HT-29 (cell line): ENCODE results near the gene PRKCD. TPM values are rescaled to one million over a fixed set of nuclear protein-coding genes. Genes with fewer than 3 reads are reported as not detected.

ENCODE experiments used
- DNase-seq: peaks from one replicate; pipeline ENCODE4 v3.0.0-alpha.2; 2015; ENCODE audit warnings: low spot score
- total RNA-seq: library from RNA; depleted of rRNA; stranded (reverse); fragments of >200 nt; shearing (Covaris generic); gene quantifications from 2 replicates; pipeline ENCODE4 v1.2.3, GENCODE V29; 2014

The PRKCD gene
- total RNA-seq, 1 experiment from 2014 or later: 5.9 TPM

GRCh38 chr3:53215816-53216215, 54.8 kb downstream of the PRKCD start:
- no peak for DNase-seq

DNA sequence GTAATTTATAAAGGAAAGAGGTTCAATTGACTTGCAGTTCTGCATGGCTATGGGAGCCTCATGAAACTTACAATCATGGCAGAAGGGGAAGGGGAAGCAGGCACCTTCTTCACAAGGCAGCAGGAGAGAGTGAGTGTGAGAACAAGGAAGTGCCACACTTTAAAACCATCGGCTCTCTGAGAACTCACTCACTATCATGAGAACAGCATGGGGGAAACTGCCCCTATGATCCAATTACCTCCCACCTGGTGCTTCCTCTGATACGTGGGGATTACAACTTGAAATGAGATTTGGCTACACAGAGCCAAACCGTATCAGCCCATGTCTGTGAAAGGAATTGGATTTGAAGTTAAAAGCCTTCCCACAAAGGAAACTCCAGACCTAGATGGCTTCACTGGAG, 55.7 kb downstream of the PRKCD start:
- DNase-seq: no peak

GRCh38 chr3:53217175-53217574, 56.2 kb downstream of the PRKCD start:
- DNase-seq: no peak

- DNase-seq: no peak
Measured at GRCh38 chr3:53218131-53218530, 57.1 kb downstream of the PRKCD start.

- DNase-seq: peak; percentile 86
Measured at GRCh38 chr3:53219895-53220483, 59.0 kb downstream of the PRKCD start.

DNA sequence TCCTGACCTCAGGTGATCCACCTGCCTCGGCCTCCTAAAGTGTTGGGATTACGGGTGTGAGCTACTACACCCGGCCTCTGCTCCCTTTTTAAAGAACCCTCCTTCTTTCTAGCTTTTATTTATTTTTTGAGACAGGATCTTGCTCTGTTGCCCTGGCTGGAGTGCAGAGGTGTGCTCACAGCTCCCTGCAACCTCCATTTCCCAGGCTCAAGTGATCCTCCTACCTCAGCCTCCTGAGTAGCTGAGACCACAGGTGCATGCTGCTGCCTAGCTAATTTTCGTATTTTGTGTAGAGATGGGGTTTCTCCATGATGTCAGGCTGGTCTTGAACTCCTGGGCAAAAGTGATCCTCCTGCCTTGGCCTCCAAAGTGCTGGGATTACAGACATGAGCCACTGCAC, 60.3 kb downstream of the PRKCD start:
- DNase-seq: no peak

DNA sequence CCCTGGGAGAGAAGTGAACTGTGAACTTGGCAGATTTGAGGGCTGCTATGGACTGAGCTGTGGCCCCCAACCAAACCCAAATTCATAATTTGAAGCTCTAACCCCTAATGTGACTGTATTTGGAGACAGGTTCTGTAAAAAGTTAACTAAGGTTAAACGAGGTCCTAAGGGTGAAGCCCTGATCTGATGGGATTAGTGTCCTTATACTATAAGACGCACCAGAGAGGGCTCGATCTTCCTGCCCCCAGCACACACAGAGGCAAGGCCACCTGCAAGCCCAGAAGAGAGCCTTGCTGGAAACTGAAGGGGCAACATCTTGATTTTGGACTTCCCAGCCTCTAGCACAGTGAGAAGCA, 60.8 kb downstream of the PRKCD start:
- no peak for DNase-seq

DNA sequence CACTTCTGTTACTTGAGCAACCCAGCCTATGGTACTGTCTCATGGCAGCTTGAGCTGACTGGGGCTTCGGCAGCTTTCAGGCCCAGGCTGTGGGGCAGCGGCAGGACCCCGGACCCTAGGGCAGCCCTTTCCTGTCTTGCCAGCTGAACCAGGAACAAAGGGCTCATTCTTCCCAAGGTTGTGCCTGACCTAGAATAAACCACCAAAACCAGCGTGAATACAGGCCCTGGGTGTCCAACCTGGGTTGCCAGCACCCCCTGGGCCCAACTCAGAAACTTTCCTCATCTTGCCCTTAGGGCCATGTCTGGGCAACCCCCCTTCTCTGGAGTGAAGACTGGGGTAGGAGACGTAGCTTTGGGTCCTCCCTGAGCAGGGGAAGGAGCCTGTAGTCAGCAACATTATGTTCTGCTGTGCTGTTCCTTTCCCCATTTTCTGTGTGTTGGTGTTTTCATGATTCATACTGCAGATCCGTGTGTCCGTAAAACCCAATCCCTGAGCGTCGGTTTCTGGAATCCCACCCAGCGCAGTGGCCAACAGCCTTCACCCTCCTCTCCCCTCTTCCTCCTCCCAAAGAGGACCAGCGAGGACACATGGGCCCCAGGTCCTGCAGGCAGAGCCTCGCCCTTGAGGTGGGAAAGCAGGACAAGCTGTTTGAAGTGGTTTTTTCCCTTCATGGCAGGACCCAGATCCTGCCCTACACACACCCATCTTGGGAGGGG, 61.3 kb downstream of the PRKCD start:
- DNase-seq: no peak

DNA sequence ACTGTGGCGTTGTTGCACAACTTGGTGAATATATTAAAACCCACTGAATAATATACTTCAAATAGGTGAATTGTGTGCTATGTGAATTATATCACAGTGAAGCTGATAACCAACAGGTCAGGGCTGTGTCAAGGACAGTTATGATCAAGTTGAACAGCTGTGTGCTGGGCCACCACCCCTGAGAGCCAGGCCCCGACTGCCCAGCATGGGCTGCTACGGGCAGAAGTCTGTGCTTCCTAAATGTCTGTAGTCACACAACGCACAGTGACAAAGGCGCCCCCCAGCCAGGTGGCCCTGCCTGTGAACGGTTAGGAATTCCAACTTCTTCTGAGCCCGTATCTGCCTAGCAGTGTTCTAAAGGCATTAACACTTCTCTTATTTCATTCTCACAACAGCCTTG, 62.0 kb downstream of the PRKCD start:
- DNase-seq: no peak

GRCh38 chr3:53223541-53223966, 62.5 kb downstream of the PRKCD start:
- DNase-seq: no peak

DNA sequence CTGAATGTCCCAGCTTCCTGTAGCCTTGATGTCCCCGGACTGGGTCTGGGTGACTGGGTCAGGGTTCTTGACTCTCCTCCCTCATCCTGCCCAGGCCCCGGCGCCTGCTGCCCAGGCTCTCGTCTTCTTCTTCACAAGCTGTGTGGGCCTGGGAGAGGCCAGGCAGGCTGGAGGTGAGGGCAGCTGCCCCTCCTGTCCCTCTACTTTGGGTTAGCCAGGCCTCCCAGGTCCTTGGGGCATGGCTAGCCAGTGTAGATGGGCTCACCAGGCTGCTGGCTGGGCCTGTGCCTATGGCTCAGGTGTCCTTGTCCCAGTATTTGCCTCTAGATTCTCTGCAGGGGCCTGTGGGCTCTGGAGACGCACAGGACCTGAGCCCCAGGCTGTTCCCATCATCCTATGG, 63.0 kb downstream of the PRKCD start:
- no peak for DNase-seq

DNA sequence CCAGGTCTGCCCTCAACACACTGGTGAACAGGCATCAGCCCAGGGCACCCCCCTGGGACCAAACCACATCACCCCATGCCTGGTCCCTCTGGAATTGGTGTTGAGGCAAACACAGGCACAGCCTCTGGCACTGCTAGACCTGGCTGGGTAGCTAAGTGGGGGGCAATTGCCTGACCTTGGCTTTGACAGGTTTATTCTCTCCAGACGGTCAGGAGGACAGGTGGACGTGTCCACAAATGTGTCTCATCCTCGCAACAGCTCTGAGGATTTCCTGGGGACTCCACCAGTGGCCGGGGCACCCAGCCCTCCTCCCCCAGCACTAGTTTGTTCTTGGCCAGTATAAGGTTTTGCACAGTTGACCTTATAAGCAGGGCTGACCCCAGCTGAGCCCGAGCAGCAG, 63.5 kb downstream of the PRKCD start:
- DNase-seq: no peak

- DNase-seq: no peak
Measured at GRCh38 chr3:53225181-53225580, 64.2 kb downstream of the PRKCD start.

- DNase-seq: no peak
Measured at GRCh38 chr3:53225651-53226050, 64.6 kb downstream of the PRKCD start.

DNA sequence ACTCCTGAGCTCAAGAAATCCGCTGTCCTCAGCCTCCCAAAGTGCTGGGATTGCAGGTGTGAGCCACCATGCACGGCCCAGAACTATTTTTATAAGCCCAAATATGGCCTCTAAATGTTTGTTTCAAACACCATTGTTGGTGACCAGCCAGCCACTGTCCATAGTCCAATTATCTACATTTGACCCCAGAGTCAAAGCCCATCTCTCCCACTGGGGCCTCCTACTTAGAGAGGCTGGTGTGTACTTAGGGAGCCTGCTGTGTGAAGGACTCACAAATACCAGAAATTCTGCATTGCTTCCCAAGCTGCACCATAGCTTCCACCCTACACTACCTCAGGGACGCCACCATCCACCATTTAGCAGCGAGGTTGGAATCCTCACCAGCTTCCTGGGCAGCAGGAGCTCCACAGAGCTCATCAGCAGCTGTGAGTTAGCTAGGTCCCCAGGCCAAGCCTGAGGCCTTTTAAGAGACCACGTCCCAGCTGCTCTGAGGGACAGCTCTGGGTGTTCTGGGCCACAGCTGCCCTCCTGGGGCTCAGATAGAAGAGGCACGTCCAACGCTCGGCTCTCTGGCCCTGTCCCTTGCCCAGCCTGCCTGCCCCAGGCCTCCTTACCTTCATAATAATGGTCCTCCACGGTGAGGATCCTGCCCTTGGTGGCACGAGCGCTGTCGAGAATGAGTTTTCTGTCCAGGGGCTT, 65.3 kb downstream of the PRKCD start:
- no peak for DNase-seq

DNA sequence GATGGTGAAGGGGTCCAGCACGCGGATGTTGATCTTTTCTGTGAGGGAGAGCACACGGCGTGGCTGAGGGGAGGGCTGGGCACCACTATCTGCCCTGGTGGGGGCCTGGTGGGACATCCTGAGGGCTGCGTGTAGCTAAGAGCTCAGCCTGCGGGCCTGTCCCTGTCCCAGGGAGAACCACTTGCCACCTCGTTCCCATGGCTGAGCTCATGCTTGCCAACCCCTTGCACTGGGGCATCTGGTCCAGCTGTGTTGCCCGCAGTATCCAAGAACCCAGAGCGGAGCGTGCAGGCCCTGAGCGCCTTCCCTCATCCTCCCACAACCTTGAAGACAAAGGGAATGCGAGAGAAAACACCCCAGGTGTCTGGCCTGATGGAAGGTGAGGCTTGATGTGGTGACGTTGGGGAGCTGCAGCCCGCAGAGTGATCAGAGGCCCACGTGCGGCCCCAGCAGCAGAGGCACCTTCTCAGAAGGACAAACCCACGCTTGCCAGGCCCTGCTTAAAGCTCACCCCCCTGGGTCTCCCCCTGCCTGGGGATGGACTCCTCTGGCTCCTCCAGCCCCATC, 65.9 kb downstream of the PRKCD start:
- DNase-seq: no peak

DNA sequence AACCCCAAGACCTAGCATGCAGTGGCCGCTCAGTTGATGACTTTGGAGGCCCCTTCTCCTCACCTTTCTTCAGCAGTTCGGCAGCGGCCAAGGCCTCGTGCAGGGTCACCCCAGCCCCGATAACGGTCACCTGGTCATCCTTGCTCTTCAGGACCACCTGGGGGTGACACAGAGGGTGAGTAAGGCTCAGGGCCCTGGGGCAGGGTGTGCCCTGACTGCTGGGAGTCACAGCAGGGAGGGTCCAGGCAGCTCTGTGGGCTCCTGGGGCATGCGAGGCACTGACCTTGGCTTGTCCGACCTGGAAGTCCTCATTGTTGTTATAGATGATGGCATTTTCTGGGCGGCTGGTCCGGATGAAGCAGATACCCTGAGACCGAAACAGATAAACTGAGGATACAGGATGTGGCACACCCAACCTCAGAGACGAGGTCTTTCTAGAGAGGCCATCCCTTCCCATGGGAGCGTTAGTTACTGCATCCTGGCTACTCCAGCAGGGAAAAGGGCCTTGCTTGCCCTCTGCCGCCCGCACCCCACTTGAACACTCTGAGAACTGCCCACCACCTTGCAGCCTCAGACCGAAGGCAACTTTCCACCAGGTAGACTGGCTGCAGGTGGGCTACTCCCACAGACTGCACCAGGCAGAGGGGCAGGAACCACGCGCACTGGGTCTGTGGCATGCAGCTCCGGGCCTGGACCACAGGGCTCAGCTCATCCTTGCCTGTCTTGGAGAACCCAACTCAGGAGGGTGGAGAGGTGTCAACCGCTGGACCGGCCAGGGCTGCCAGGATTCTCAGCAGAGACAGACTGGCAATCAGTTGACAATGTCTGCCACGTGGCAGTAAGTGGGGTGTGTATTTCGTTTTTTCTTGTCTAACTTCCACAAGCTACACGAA, 67.2 kb downstream of the PRKCD start:
- DNase-seq: no peak

DNA sequence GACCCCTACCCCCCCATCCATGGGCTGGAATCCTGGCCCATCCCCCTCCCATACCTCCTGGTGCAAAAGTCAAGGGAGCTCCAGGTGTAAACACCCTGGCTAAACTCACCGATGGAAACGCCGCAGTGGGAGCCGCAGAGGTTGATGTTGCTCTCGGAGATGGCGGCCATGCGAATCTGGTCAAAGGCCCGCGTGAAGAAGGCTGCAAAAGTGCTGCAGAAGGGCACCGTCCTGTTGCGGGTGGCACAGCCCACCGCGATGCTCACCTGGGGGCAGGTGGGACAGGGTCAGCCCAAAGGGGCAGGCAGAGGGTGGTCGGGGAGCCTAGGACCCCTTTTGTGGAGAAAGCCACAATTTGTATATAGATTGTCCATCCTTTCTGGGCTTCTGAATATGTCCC, 68.2 kb downstream of the PRKCD start:
- DNase-seq: no peak

GRCh38 chr3:53229606-53230005, 68.6 kb downstream of the PRKCD start:
- DNase-seq: no peak

DNA sequence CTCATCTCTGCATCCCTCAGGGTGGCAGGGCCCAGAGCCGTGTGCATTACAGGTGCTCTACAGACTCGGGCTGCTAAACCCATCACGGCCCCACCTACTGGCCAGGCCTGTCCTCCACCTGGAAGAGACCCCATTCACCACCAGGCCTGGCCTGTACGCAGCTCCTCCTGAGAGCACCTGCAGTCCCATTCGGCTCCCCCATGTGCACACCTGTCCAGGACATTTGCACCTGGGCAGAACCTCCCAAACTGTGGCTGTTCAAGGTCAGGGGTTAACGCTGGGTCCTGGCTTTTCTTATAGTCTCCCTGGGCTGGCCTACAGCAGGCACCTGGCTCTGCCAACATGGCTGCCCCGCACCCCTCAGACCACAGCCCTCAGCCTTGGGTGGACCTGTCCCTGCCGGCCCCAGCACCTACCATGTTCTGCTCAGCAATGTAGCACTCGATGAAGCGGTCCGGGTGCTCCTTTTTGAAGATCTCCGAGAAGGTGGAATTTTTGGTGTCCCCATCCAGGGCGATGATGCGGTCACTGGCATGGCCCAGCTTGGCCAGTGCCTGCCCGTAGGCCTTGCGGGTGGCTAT, 69.1 kb downstream of the PRKCD start:
- DNase-seq: no peak

DNA sequence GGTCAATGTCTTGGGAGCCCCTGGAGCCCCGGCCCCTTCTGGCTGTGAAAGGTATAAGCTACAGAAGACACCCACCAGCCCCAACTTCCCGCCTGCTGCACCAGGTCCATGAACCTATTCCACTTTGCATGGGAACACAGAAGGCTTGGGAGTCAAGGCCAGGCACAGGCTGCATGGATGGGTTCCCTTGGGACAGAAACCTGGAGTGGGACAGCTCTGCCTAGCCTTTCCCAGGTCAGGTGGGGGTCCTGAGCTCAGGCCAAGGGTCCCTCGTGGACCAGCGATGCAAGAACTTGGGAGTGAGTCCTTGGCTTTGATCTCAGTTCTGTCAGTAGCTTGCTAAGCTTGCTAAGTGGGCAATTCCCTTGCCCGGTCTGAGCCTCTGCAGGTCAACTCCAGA, 69.8 kb downstream of the PRKCD start:
- DNase-seq: no peak
